Breast epithelium (tissue), 3 donors: ENCODE data around the gene ERRFI1.

Experiments used
- POLR2A ChIP-seq: fragments of 450-650 bp; IDR thresholded peaks from one replicate; pipeline ENCODE4 v1.6.1; 2016; ENCODE audit warnings: antibody characterized with exemption, mild to moderate bottlenecking, moderate library complexity
- POLR2AphosphoS5 ChIP-seq, 3 donors: sonication (generic); formaldehyde crosslinking; IDR thresholded peaks; one replicate each; pipeline ENCODE4 v1.6.1; 2017; ENCODE audit warnings: antibody characterized with exemption in 3 of 3
- TF ChIP-seq, protein P1 (sequence below), 3 donors: fragments of 450-650 bp; IDR thresholded peaks; one replicate each; pipeline ENCODE4 v1.5.1; 2016 to 2017; ENCODE audit warnings: antibody characterized with exemption in 3 of 3, mild to moderate bottlenecking in 3 of 3, moderate library complexity in 3 of 3

DNA sequence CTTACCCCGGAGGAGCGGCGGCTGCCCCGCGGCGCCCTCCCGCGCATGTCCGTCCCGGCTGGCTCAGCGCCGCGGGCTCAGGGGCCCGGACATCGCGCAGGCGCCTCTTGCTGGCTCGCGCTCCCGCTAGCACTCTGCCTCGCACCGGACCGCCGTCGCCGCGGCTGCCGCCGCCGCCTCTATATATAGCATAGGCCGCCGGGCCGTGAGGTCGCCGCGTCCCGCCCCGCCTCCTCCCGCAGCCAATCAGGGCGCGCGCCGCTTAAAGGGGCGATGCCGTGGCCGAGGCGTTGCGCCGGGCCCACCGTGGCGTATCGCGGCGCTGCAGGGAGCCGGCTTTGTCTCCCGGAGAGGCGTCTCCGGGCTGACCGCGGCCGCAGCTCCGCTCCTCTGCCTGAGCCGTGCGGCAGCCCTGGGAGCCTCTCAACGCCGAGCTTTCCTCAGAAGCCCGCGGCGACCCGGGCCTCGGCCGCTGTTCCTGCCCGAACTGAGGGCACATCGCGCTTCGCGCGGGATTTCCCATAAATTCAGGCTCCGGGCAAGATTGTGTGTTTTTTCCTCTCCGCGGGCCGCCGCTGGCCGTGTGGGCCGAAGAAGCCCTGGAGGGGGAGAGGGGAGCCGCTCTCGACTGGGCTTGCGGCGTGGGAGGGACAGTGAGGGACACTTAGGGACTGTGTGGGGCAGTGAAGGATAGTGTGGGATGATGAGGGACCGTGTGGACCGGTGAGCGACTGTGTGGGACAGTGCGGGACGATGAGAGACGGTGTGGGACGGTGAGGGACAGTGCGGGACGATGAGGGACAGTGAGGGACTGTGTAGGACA is at the start of gene ERRFI1:
- TF ChIP-seq POLR2A (peak; percentile 93), POLR2AphosphoS5 (IDR thresholded peaks at IDR 0.05) (peak; percentile 98)
- TF ChIP-seq, protein P1, sequence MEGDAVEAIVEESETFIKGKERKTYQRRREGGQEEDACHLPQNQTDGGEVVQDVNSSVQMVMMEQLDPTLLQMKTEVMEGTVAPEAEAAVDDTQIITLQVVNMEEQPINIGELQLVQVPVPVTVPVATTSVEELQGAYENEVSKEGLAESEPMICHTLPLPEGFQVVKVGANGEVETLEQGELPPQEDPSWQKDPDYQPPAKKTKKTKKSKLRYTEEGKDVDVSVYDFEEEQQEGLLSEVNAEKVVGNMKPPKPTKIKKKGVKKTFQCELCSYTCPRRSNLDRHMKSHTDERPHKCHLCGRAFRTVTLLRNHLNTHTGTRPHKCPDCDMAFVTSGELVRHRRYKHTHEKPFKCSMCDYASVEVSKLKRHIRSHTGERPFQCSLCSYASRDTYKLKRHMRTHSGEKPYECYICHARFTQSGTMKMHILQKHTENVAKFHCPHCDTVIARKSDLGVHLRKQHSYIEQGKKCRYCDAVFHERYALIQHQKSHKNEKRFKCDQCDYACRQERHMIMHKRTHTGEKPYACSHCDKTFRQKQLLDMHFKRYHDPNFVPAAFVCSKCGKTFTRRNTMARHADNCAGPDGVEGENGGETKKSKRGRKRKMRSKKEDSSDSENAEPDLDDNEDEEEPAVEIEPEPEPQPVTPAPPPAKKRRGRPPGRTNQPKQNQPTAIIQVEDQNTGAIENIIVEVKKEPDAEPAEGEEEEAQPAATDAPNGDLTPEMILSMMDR (IDR thresholded peaks at IDR 0.05) = peak in 1 of 3 donors; percentile 21
